ENCODE measurements around the gene SETBP1. TPM values are rescaled to one million over a fixed set of nuclear protein-coding genes. Genes with fewer than 3 reads are reported as not detected.

The SETBP1 gene
- total and polyA plus RNA-seq, 9 of the 15 experiments (the other 6 are each of a cell fraction or from before 2014, with no cell fraction given), result under 0.01 to 0.13 (median 0.04) TPM

GRCh38 chr18:44850001-44850400 is 169.3 kb downstream of the SETBP1 start:
- no peak overlapping the region for H3K4me3 ChIP-seq
- no peaks in the 10 kb centered on the region for H3K9me3 ChIP-seq (replicated peaks; ENCODE audit: control insufficient read depth, insufficient read depth, low read depth, low read length)
- no peaks in the 10 kb centered on the region for H3K4me1 ChIP-seq (replicated peaks in 1 of 2; ENCODE audit: control insufficient read depth in 2 of 2, insufficient read depth in 2 of 2, low read length in 2 of 2)
- H2AFZ ChIP-seq (ENCODE audit: low read depth, low read length), result no peak overlapping the region
- TF ChIP-seq CREBBP (IDR thresholded peaks at IDR 0.05; ENCODE audit: low read depth, low read length), result no peak
- no peak for TF ChIP-seq ELF4 (CRISPR knock-in tag; IDR thresholded peaks at IDR 0.05)
- TF ChIP-seq ZKSCAN1 (IDR thresholded peaks at IDR 0.05; ENCODE audit: low read depth, low read length), result no peak
- no peak for TF ChIP-seq BCL6 (CRISPR knock-in tag; IDR thresholded peaks at IDR 0.05)
- no peak for TF ChIP-seq RBM39 (optimal IDR thresholded peaks at IDR 0.05; ENCODE audit: low read depth, low read length)
- TF ChIP-seq ZNF699 (CRISPR knock-in tag; IDR thresholded peaks at IDR 0.05; ENCODE audit: insufficient replicate concordance), result no peak
- no peak for TF ChIP-seq BCOR (IDR thresholded peaks at IDR 0.05)
- no peak for TF ChIP-seq LCOR (CRISPR knock-in tag; IDR thresholded peaks at IDR 0.05)
- TF ChIP-seq SREBF1 (IDR thresholded peaks at IDR 0.05; ENCODE audit: borderline replicate concordance, low read depth, low read length), result no peak
- TF ChIP-seq, protein P1, sequence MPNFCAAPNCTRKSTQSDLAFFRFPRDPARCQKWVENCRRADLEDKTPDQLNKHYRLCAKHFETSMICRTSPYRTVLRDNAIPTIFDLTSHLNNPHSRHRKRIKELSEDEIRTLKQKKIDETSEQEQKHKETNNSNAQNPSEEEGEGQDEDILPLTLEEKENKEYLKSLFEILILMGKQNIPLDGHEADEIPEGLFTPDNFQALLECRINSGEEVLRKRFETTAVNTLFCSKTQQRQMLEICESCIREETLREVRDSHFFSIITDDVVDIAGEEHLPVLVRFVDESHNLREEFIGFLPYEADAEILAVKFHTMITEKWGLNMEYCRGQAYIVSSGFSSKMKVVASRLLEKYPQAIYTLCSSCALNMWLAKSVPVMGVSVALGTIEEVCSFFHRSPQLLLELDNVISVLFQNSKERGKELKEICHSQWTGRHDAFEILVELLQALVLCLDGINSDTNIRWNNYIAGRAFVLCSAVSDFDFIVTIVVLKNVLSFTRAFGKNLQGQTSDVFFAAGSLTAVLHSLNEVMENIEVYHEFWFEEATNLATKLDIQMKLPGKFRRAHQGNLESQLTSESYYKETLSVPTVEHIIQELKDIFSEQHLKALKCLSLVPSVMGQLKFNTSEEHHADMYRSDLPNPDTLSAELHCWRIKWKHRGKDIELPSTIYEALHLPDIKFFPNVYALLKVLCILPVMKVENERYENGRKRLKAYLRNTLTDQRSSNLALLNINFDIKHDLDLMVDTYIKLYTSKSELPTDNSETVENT (CRISPR knock-in tag; IDR thresholded peaks at IDR 0.05), result no peak
- TF ChIP-seq TEAD2 (tag; IDR thresholded peaks at IDR 0.05), result no peak
- TF ChIP-seq STAG1 (CRISPR knock-in tag; IDR thresholded peaks at IDR 0.05; ENCODE audit: borderline replicate concordance), result no peak
- TF ChIP-seq CBX5 (IDR thresholded peaks at IDR 0.05; ENCODE audit: borderline replicate concordance, low read depth), result no peak
- TF ChIP-seq DLX4 (CRISPR knock-in tag; IDR thresholded peaks at IDR 0.05), result no peak
- no peak for TF ChIP-seq ILK (tag; IDR thresholded peaks at IDR 0.05; ENCODE audit: borderline replicate concordance, low read depth)
- TF ChIP-seq PRPF4 (IDR thresholded peaks at IDR 0.05; ENCODE audit: insufficient read depth, low read depth, low read length, poor library complexity, severe bottlenecking), result no peak
- no peak for TF ChIP-seq ZNF589 (CRISPR knock-in tag; IDR thresholded peaks at IDR 0.05; ENCODE audit: low read depth)
- DNase-seq (ENCODE audit: extremely low read depth in 1 of 4, low spot score in 3 of 4) (no peak), ATAC-seq (no peak), FAIRE-seq (no peak)
- WGBS (ENCODE audit: insufficient coverage, low coverage, missing lambda C conversion rate), result 6% methylated on average over 2 of the region's 2 CpGs
- no peaks in the 10 kb centered on the region for H3K79me2 ChIP-seq (ENCODE audit: control insufficient read depth, insufficient read depth, low read length)
- no peaks in the 10 kb centered on the region for H4K20me1 ChIP-seq (replicated peaks; ENCODE audit: control insufficient read depth, insufficient read depth, low read length)
- in situ Hi-C loops (cut with MboI) (no loop called here), intact Hi-C loops (cut with micrococcal nuclease) (no loop called here)
- no peak overlapping the region for H3K27ac ChIP-seq (ENCODE audit: extremely low read depth, low read depth, low read length)
- ChIA-PET POLR2A (no interaction called here), CTCF (ENCODE audit: low intra/inter-chr PET ratio) (no interaction called here)
- H3K4me2 ChIP-seq (ENCODE audit: insufficient read depth, low read length), result no peak overlapping the region
- H3K36me3 ChIP-seq (ENCODE audit: control insufficient read depth, insufficient read depth, low read length), result no peaks in the 10 kb centered on the region
- H3K9ac ChIP-seq (ENCODE audit: insufficient read depth in 1 of 2, low read depth in 2 of 2, low read length in 2 of 2), result no peak overlapping the region
- no peaks in the 10 kb centered on the region for H3K9me1 ChIP-seq (ENCODE audit: control insufficient read depth, insufficient read depth, low read length)
- BruUV-seq (replicated peaks), result no TSS peak
- H3K27me3 ChIP-seq (ENCODE audit: control insufficient read depth in 2 of 2, insufficient read depth in 2 of 2, low read length in 2 of 2), result no peaks in the 10 kb centered on the region
